ENCODE data around the gene PCYT2. TPM values are rescaled to one million over a fixed set of nuclear protein-coding genes. Genes with fewer than 3 reads are reported as not detected.
A peak's percentile ranks its signal among the peaks of the same experiment; 100 is the strongest.

The PCYT2 gene
- total and polyA plus RNA-seq, 10 of the 15 experiments (the other 5 are each of a cell fraction or from before 2014, with no cell fraction given): 0.63 to 72.0 (median 45.0) TPM

GRCh38 chr17:81925860-81926450 lies 14.8 kb upstream of the PCYT2 start:
- peaks cover 25% of the 10 kb centered on the region for H3K4me1 ChIP-seq (ENCODE audit: control insufficient read depth, insufficient read depth, low read length)
- WGBS (ENCODE audit: insufficient coverage, insufficient replicate concordance, low lambda C conversion rate, missing lambda C conversion rate): 78% methylated on average over 9 of the region's 10 CpGs
- ChIA-PET RAD21 (ENCODE audit: unreplicated experiment) (interaction anchor here (0.9 to 1.5 kb wide), 5 partner anchors 9 to 56 kb away, joined by 3 to 4 read pairs (median 3); partner anchors contain the start of genes ALYREF and ANAPC11), POLR2A (interaction anchor here (0.6 to 2.0 kb wide), 9 partner anchors 9 to 790 kb away, joined by 3 to 13 read pairs (median 5); no protein-coding TSS in a partner anchor), CTCF (interaction anchor here (1.2 to 2.1 kb wide), 6 partner anchors 9 to 94 kb away, joined by 3 to 9 read pairs (median 6); no protein-coding TSS in a partner anchor), SMC1A (ENCODE audit: uncharacterized antibody, unreplicated experiment) (interaction anchor here (0.6 kb wide), 1 partner anchor 1136 kb away, joined by 3 read pairs; no protein-coding TSS in a partner anchor)
- H4K20me1 ChIP-seq (ENCODE audit: control insufficient read depth, insufficient read depth): no peaks in the 10 kb centered on the region; the same call in 1 of the 2 replicates
- no peak; the same call in 2 of the 3 replicates for ATAC-seq
- peaks cover 39% of the 10 kb centered on the region for H3K79me2 ChIP-seq (ENCODE audit: control insufficient read depth, insufficient read depth, low read length)
- BruUV-seq (replicated peaks): no TSS peak
- H3K9me3 ChIP-seq (replicated peaks; ENCODE audit: control insufficient read depth, insufficient read depth, low read length): no peaks in the 10 kb centered on the region
- TF ChIP-seq BRCA1 (IDR thresholded peaks at IDR 0.05; ENCODE audit: low read depth, low read length) (no peak), BMI1 (IDR thresholded peaks at IDR 0.05; ENCODE audit: borderline replicate concordance) (no peak), RCOR1 (conservative IDR thresholded peaks at IDR 0.05; ENCODE audit: low read depth, low read length) (no peak), IKZF1 (conservative IDR thresholded peaks at IDR 0.05) (no peak), SPI1 (IDR thresholded peaks at IDR 0.05; ENCODE audit: borderline replicate concordance, insufficient read depth, low read depth, low read length) (no peak)
- TF ChIP-seq, protein P1, sequence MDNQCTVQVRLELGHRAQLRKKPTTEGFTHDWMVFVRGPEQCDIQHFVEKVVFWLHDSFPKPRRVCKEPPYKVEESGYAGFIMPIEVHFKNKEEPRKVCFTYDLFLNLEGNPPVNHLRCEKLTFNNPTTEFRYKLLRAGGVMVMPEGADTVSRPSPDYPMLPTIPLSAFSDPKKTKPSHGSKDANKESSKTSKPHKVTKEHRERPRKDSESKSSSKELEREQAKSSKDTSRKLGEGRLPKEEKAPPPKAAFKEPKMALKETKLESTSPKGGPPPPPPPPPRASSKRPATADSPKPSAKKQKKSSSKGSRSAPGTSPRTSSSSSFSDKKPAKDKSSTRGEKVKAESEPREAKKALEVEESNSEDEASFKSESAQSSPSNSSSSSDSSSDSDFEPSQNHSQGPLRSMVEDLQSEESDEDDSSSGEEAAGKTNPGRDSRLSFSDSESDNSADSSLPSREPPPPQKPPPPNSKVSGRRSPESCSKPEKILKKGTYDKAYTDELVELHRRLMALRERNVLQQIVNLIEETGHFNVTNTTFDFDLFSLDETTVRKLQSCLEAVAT (IDR thresholded peaks at IDR 0.05): no peak
- intact Hi-C loops (cut with micrococcal nuclease; ENCODE audit: unreplicated experiment) (loop anchor here (5.0 kb wide), 2 partner anchors 41 to 54 kb away; partner anchors contain the start of gene ARHGDIA), in situ Hi-C loops (cut with MboI) (no loop called here)
- no peaks in the 10 kb centered on the region for H3K27me3 ChIP-seq (replicated peaks in 1 of 2; ENCODE audit: control insufficient read depth in 2 of 2, insufficient read depth in 2 of 2, low read length in 1 of 2)
- H3K36me3 ChIP-seq (ENCODE audit: control insufficient read depth in 2 of 2, insufficient read depth in 2 of 2, low read length in 1 of 2): peaks cover 0 to 6% of the 10 kb centered on the region in 2 experiments; a peak in 2 of 4 replicates
- H2AFZ ChIP-seq (ENCODE audit: control insufficient read depth, low read depth, low read length): no peak overlapping the region
- peak overlapping the region; percentile 85 for H3K9ac ChIP-seq (ENCODE audit: control insufficient read depth, insufficient read depth, low read length)
- H3K27ac ChIP-seq (ENCODE audit: control insufficient read depth, insufficient read depth): peak overlapping the region; percentile 71
- H3K4me3 ChIP-seq: peak overlapping the region; percentile 83
- no peak for DNase-seq (ENCODE audit: low read depth, low spot score)
- FAIRE-seq: peak; percentile 56
- H3K4me2 ChIP-seq (ENCODE audit: control insufficient read depth, insufficient read depth): peak overlapping the region; percentile 97

Measured in GM12878 (cell line).